ENCODE measurements around the gene TMEM171. TPM values are rescaled to one million over a fixed set of nuclear protein-coding genes. Genes with fewer than 3 reads are reported as not detected.
A peak's percentile ranks its signal among the peaks of the same experiment; 100 is the strongest.

Gene TMEM171
- total RNA-seq, 2 experiments from 2014 or later = not detected

- H3K36me3 Mint-ChIP-seq = no peaks in the 10 kb centered on the region
- peaks cover 94% of the 10 kb centered on the region for H3K27me3 Mint-ChIP-seq
- no peak for DNase-seq
- no peak overlapping the region for H3K4me3 Mint-ChIP-seq
- peaks cover 9% of the 10 kb centered on the region for H3K4me1 Mint-ChIP-seq
- H3K9me3 Mint-ChIP-seq = no peaks in the 10 kb centered on the region
- no peak overlapping the region for H3K27ac Mint-ChIP-seq
Observed at GRCh38 chr5:73154208-73155006, 34.0 kb downstream of the TMEM171 start.

- Mint-ChIP-seq H3K9me3 (no peaks in the 10 kb centered on the region), H3K27me3 (peaks cover 98% of the 10 kb centered on the region), H3K36me3 (no peaks in the 10 kb centered on the region), H3K4me3 (no peak overlapping the region), H3K27ac (no peak overlapping the region), H3K4me1 (peaks cover 19% of the 10 kb centered on the region)
- no peak for DNase-seq
Observed at GRCh38 chr5:73155271-73156222, 35.2 kb downstream of the TMEM171 start.

- Mint-ChIP-seq H3K4me3 (no peak overlapping the region), H3K9me3 (no peaks in the 10 kb centered on the region), H3K36me3 (no peaks in the 10 kb centered on the region), H3K27me3 (peaks cover 98% of the 10 kb centered on the region), H3K4me1 (peaks cover 24% of the 10 kb centered on the region), H3K27ac (no peak overlapping the region)
- DNase-seq = no peak
Observed at GRCh38 chr5:73157414-73158303, 37.3 kb downstream of the TMEM171 start.

- Mint-ChIP-seq H3K4me3 (no peak overlapping the region), H3K36me3 (no peaks in the 10 kb centered on the region), H3K9me3 (no peaks in the 10 kb centered on the region), H3K27ac (no peak overlapping the region), H3K4me1 (peaks cover 24% of the 10 kb centered on the region), H3K27me3 (peaks cover 98% of the 10 kb centered on the region)
- DNase-seq = no peak
Observed at GRCh38 chr5:73158313-73158712, 37.9 kb downstream of the TMEM171 start.

GRCh38 chr5:73160239-73160671, 39.9 kb downstream of the TMEM171 start:
- peaks cover 94% of the 10 kb centered on the region for H3K27me3 Mint-ChIP-seq
- no peaks in the 10 kb centered on the region for H3K9me3 Mint-ChIP-seq
- peak overlapping the region; percentile 9 for H3K4me3 Mint-ChIP-seq
- H3K4me1 Mint-ChIP-seq = peaks cover 24% of the 10 kb centered on the region
- H3K27ac Mint-ChIP-seq = peak overlapping the region; percentile 57
- H3K36me3 Mint-ChIP-seq = no peaks in the 10 kb centered on the region
- DNase-seq = peak; percentile 63

- Mint-ChIP-seq H3K4me1 (no peaks in the 10 kb centered on the region), H3K27me3 (peaks cover 94% of the 10 kb centered on the region), H3K4me3 (no peak overlapping the region), H3K27ac (no peak overlapping the region), H3K9me3 (peaks cover 2% of the 10 kb centered on the region), H3K36me3 (no peaks in the 10 kb centered on the region)
- DNase-seq = peak; percentile 18
Observed at GRCh38 chr5:73170522-73170921, 50.1 kb downstream of the TMEM171 start.

- DNase-seq = no peak
- H3K9me3 Mint-ChIP-seq = peaks cover 2% of the 10 kb centered on the region
- no peaks in the 10 kb centered on the region for H3K36me3 Mint-ChIP-seq
- no peaks in the 10 kb centered on the region for H3K4me1 Mint-ChIP-seq
- peaks cover 92% of the 10 kb centered on the region for H3K27me3 Mint-ChIP-seq
- no peak overlapping the region for H3K27ac Mint-ChIP-seq
- no peak overlapping the region for H3K4me3 Mint-ChIP-seq
Observed at GRCh38 chr5:73171495-73171894, 51.1 kb downstream of the TMEM171 start.

GRCh38 chr5:73172951-73173350, 52.6 kb downstream of the TMEM171 start, which contains the start of gene TMEM174:
Gene TMEM174, plus strand, starts transcription at chr5:73173193. Its CDS starts 51 bp downstream, at chr5:73173244.
- H3K4me3 Mint-ChIP-seq = no peak within 1 kb of the TSS

GRCh38 chr5:73174100-73174815, 53.9 kb downstream of the TMEM171 start:
- Mint-ChIP-seq H3K27ac (no peak overlapping the region), H3K9me3 (peaks cover 2% of the 10 kb centered on the region), H3K36me3 (no peaks in the 10 kb centered on the region), H3K27me3 (peaks cover 95% of the 10 kb centered on the region), H3K4me3 (no peak overlapping the region), H3K4me1 (no peaks in the 10 kb centered on the region)
- no peak for DNase-seq

More at GRCh38 chr5:73172951-73173350, 52.6 kb downstream of the TMEM171 start, which contains the start of gene TMEM174:
- H3K27ac Mint-ChIP-seq = no peak within 1 kb of the TSS
- no peaks in the 10 kb centered on the region for H3K36me3 Mint-ChIP-seq
- peaks cover 2% of the 10 kb centered on the region for H3K9me3 Mint-ChIP-seq
- peaks cover 93% of the 10 kb centered on the region for H3K27me3 Mint-ChIP-seq
- H3K4me1 Mint-ChIP-seq = no peaks in the 10 kb centered on the region
- DNase-seq = no peak

- peaks cover 97% of the 10 kb centered on the region for H3K27me3 Mint-ChIP-seq
- H3K9me3 Mint-ChIP-seq = no peaks in the 10 kb centered on the region
Observed at GRCh38 chr5:73176250-73176649, 55.9 kb downstream of the TMEM171 start.

GRCh38 chr5:73178265-73178664, 57.9 kb downstream of the TMEM171 start:
- H3K4me3 Mint-ChIP-seq = no peak overlapping the region
- no peak for DNase-seq
- no peak overlapping the region for H3K27ac Mint-ChIP-seq
- no peaks in the 10 kb centered on the region for H3K9me3 Mint-ChIP-seq
- H3K36me3 Mint-ChIP-seq = no peaks in the 10 kb centered on the region
- H3K27me3 Mint-ChIP-seq = peaks cover 93% of the 10 kb centered on the region
- no peaks in the 10 kb centered on the region for H3K4me1 Mint-ChIP-seq

More at GRCh38 chr5:73176250-73176649, 55.9 kb downstream of the TMEM171 start:
- Mint-ChIP-seq H3K4me3 (no peak overlapping the region), H3K4me1 (no peaks in the 10 kb centered on the region), H3K36me3 (no peaks in the 10 kb centered on the region), H3K27ac (no peak overlapping the region)
- no peak for DNase-seq

GRCh38 chr5:73179730-73180129, 59.4 kb downstream of the TMEM171 start:
- no peak for DNase-seq
- H3K27ac Mint-ChIP-seq = no peak overlapping the region
- H3K4me3 Mint-ChIP-seq = no peak overlapping the region
- peaks cover 5% of the 10 kb centered on the region for H3K9me3 Mint-ChIP-seq
- H3K27me3 Mint-ChIP-seq = peaks cover 91% of the 10 kb centered on the region
- H3K36me3 Mint-ChIP-seq = peaks cover 3% of the 10 kb centered on the region
- no peaks in the 10 kb centered on the region for H3K4me1 Mint-ChIP-seq

GRCh38 chr5:73180566-73180965, 60.2 kb downstream of the TMEM171 start:
- H3K4me3 Mint-ChIP-seq = no peak overlapping the region
- DNase-seq = no peak
- H3K27me3 Mint-ChIP-seq = peaks cover 89% of the 10 kb centered on the region
- no peaks in the 10 kb centered on the region for H3K4me1 Mint-ChIP-seq
- peaks cover 3% of the 10 kb centered on the region for H3K36me3 Mint-ChIP-seq
- H3K27ac Mint-ChIP-seq = no peak overlapping the region
- peaks cover 7% of the 10 kb centered on the region for H3K9me3 Mint-ChIP-seq

All from activated naive CD8-positive, alpha-beta T cell treated with anti-CD3 and anti-CD28 coated beads for 36 hours (primary cell).